CD4-positive, alpha-beta T cell treated with Interleukin-17A for 1 hour (primary cell): ENCODE data around the gene PDE10A.
"Not testable (repeated sequence)": the region's sequence is repeated elsewhere in the genome, so short reads cannot be mapped to it uniquely, and the experiment has no call there.

ENCODE experiments used
- DNase-seq: peaks from one replicate; pipeline ENCODE4 v3.0.0-alpha.2; 2020

The PDE10A gene

GRCh38 chr6:165519316-165519715 lies 143.7 kb downstream of the PDE10A start:
- no peak for DNase-seq

GRCh38 chr6:165515963-165516624 lies 146.9 kb downstream of the PDE10A start:
- DNase-seq = no peak

- DNase-seq = no peak
Observed at GRCh38 chr6:165514621-165515020, 148.4 kb downstream of the PDE10A start.

- no peak for DNase-seq
Observed at GRCh38 chr6:165511807-165512206, 151.2 kb downstream of the PDE10A start.

GRCh38 chr6:165508321-165508869 lies 154.6 kb downstream of the PDE10A start:
- DNase-seq = no peak

- DNase-seq = no peak
Observed at GRCh38 chr6:165506657-165507056, 156.4 kb downstream of the PDE10A start.

- not testable (repeated sequence) for DNase-seq
Observed at GRCh38 chr6:165500214-165500907, 162.7 kb downstream of the PDE10A start.

- DNase-seq = no peak
Observed at GRCh38 chr6:165497472-165497871, 165.6 kb downstream of the PDE10A start.

- DNase-seq = no peak
Observed at GRCh38 chr6:165488624-165489295, 174.3 kb downstream of the PDE10A start.

GRCh38 chr6:165487950-165488349 lies 175.1 kb downstream of the PDE10A start:
- no peak for DNase-seq

- no peak for DNase-seq
Observed at GRCh38 chr6:165487347-165487746, 175.7 kb downstream of the PDE10A start.

- no peak for DNase-seq
Observed at GRCh38 chr6:165486183-165487137, 176.6 kb downstream of the PDE10A start.

- no peak for DNase-seq
Observed at GRCh38 chr6:165484178-165484889, 178.7 kb downstream of the PDE10A start.

- DNase-seq = no peak
Observed at GRCh38 chr6:165481921-165482320, 181.1 kb downstream of the PDE10A start.

- DNase-seq = no peak
Observed at GRCh38 chr6:165480916-165481315, 182.1 kb downstream of the PDE10A start.

GRCh38 chr6:165478581-165478980 lies 184.5 kb downstream of the PDE10A start:
- DNase-seq = no peak

- DNase-seq = no peak
Observed at GRCh38 chr6:165469483-165469882, 193.6 kb downstream of the PDE10A start.

GRCh38 chr6:165468340-165469235 lies 194.5 kb downstream of the PDE10A start:
- DNase-seq = no peak

- DNase-seq = not testable (repeated sequence)
Observed at GRCh38 chr6:165463499-165463898, 199.5 kb downstream of the PDE10A start.

- DNase-seq = not testable (repeated sequence)
Observed at GRCh38 chr6:165459605-165460301, 203.3 kb downstream of the PDE10A start.
